Tibial nerve (tissue), 4 donors: Measurements from ENCODE around the gene ALDH8A1.

ENCODE experiments used
- EP300 ChIP-seq, 2 donors: sonication (generic); formaldehyde crosslinking; IDR thresholded peaks; one replicate each; pipeline ENCODE4 v1.6.1; 2017; ENCODE audit warnings: antibody characterized with exemption in 2 of 2, mild to moderate bottlenecking in 1 of 2
- POLR2A ChIP-seq, 2 donors: fragments of 450-650 bp; IDR thresholded peaks; one replicate each; pipeline ENCODE4 v1.6.1; 2017; ENCODE audit warnings: antibody characterized with exemption in 2 of 2, mild to moderate bottlenecking in 2 of 2, moderate library complexity in 2 of 2
- TF ChIP-seq, protein P1 (sequence below), 5 experiments: fragments of 200-600 bp in 3 of 5; fragments of 450-650 bp in 2 of 5; sonication (generic) in 3 of 5; IDR thresholded peaks; one replicate each; pipeline ENCODE4 v1.5.1; 2016 to 2019; ENCODE audit warnings: antibody characterized with exemption in 5 of 5, mild to moderate bottlenecking in 3 of 5, moderate library complexity in 2 of 5

DNA sequence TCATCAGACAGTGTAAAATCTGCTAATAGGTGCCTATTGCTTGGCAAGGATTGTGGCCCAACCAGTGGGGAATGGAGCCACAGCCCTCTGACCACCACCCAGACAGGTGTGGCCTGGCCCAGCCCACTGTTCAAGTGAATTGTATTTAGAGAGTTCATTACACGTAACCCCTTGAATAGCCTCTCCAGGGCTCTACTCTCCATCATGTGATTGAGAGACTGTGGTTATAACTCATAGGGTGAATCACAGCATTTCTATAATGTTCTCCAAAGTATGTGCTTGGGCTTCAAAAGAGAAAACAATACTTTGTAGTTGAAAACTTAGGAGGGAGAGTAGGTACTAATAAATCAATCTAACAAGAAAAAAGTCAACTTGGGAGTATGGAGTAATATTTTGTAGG, 38.4 kb downstream of the ALDH8A1 start:
- TF ChIP-seq, protein P1, sequence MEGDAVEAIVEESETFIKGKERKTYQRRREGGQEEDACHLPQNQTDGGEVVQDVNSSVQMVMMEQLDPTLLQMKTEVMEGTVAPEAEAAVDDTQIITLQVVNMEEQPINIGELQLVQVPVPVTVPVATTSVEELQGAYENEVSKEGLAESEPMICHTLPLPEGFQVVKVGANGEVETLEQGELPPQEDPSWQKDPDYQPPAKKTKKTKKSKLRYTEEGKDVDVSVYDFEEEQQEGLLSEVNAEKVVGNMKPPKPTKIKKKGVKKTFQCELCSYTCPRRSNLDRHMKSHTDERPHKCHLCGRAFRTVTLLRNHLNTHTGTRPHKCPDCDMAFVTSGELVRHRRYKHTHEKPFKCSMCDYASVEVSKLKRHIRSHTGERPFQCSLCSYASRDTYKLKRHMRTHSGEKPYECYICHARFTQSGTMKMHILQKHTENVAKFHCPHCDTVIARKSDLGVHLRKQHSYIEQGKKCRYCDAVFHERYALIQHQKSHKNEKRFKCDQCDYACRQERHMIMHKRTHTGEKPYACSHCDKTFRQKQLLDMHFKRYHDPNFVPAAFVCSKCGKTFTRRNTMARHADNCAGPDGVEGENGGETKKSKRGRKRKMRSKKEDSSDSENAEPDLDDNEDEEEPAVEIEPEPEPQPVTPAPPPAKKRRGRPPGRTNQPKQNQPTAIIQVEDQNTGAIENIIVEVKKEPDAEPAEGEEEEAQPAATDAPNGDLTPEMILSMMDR (IDR thresholded peaks at IDR 0.05): no peak
- no peak for TF ChIP-seq POLR2A (IDR thresholded peaks at IDR 0.05)
- no peak for TF ChIP-seq EP300 (IDR thresholded peaks at IDR 0.05)
